ENCODE measurements around the gene GFAP. TPM values are rescaled to one million over a fixed set of nuclear protein-coding genes. Genes with fewer than 3 reads are reported as not detected.
A peak's percentile ranks its signal among the peaks of the same experiment; 100 is the strongest.

Gene GFAP
- total RNA-seq, 1 donor from 2014 or later, result 4.1 TPM

DNA sequence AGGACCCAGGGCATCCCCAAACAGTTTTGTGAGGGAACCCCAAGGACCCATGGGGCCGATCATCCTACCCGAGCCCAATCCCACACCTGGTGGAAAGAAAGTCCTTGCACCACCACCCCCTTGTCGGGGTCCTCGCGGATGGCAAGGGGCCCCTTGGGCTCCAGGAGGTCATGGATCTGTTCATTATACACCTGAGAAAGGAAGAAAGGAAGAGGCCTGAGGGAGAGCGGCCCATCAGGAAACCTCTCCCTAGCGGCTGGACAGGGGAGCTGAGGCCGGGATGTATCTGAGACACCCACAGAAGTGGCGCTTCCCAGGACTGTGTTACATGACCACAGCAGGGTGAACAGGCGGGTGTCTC is 19.4 kb upstream of the GFAP start:
- H3K36me3 ChIP-seq, result no peaks in the 10 kb centered on the region

DNA sequence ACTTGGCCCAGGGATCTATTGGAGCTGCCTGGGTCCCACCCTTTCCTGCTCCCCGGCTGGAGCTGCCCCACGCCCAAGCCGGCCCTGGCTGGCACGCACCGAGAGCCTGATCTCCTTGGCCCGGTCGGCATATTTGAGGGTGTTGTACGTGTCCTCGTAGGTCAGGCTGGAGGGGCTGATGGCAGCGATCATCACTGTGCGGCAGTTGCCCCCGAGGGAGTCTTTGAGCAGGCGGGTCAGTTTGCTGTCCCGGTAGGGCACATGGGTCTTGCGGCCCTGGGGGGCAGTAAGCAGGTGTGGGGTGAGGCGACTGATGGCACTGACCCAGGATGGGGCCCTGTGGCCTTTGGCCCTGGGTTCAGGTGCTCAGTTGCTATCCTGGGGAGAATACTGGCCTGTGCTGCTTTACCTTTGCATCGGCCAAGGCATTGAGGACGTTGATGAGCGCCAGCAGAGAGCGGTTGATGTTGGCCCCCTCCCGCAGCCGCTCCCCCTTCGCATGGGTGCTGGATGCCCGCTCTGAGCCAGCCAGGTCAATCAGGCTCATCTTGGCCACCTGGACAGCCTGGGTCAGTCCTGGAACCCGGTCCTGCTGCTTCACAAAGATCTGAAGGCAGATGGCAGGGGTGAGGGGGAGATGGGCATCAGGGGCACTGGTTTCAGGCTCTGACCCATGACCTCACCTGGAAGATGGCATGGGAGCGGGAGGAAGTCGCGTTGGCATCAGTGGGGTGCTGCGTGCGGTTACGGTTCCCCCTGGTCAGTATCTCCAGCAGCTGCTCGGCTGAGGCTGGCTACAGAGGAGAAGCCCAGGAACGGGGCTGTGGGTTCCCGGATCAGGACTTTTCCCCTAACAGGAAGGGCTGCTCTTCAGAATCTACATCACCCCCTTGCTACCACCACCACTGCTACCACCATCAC is 18.8 kb upstream of the GFAP start:
- Histone ChIP-seq H3K27me3 (ENCODE audit: low read depth) (no peaks in the 10 kb centered on the region), H3K4me1 (peaks cover 35% of the 10 kb centered on the region), H3K9me3 (replicated peaks) (peaks cover 10% of the 10 kb centered on the region), H3K4me3 (no peak overlapping the region), H3K27ac (replicated peaks) (no peak overlapping the region), H3K36me3 (no peaks in the 10 kb centered on the region)
- peak; percentile 13 for DNase-seq
- intact Hi-C loops (cut with micrococcal nuclease), result no loop called here
- TF ChIP-seq, protein P1, sequence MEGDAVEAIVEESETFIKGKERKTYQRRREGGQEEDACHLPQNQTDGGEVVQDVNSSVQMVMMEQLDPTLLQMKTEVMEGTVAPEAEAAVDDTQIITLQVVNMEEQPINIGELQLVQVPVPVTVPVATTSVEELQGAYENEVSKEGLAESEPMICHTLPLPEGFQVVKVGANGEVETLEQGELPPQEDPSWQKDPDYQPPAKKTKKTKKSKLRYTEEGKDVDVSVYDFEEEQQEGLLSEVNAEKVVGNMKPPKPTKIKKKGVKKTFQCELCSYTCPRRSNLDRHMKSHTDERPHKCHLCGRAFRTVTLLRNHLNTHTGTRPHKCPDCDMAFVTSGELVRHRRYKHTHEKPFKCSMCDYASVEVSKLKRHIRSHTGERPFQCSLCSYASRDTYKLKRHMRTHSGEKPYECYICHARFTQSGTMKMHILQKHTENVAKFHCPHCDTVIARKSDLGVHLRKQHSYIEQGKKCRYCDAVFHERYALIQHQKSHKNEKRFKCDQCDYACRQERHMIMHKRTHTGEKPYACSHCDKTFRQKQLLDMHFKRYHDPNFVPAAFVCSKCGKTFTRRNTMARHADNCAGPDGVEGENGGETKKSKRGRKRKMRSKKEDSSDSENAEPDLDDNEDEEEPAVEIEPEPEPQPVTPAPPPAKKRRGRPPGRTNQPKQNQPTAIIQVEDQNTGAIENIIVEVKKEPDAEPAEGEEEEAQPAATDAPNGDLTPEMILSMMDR (IDR thresholded peaks at IDR 0.05; ENCODE audit: borderline replicate concordance), result no peak

More for the DNA sequence above, 19.4 kb upstream of the GFAP start:
- Histone ChIP-seq H3K4me1 (peaks cover 38% of the 10 kb centered on the region), H3K9me3 (replicated peaks) (peaks cover 10% of the 10 kb centered on the region), H3K27ac (replicated peaks) (no peak overlapping the region), H3K27me3 (ENCODE audit: low read depth) (no peaks in the 10 kb centered on the region), H3K4me3 (no peak overlapping the region)
- TF ChIP-seq, protein P1 (IDR thresholded peaks at IDR 0.05; ENCODE audit: borderline replicate concordance), result no peak
- intact Hi-C loops (cut with micrococcal nuclease), result no loop called here
- no peak for DNase-seq

DNA sequence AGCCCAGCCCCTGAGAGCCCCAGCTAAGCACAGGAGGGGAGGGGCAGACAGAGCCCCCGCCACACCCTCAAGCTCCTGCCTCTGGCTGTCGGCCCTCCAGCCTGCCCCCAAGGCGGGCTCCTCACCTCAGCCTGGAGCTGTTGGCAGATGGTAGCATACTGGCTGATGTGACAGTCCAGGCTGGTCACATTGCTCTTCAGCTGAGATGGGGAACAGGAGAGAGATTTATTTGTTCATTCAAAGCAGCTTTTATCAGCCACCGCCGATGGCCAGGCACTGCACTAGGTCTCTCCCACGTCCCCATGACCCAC is 17.4 kb upstream of the GFAP start:
- H3K27me3 ChIP-seq (ENCODE audit: low read depth), result no peaks in the 10 kb centered on the region
- H3K36me3 ChIP-seq, result no peaks in the 10 kb centered on the region
- DNase-seq, result peak; percentile 13
- peaks cover 35% of the 10 kb centered on the region for H3K4me1 ChIP-seq
- intact Hi-C loops (cut with micrococcal nuclease), result no loop called here
- peak overlapping the region; percentile 6 for H3K4me3 ChIP-seq
- H3K9me3 ChIP-seq (replicated peaks), result no peaks in the 10 kb centered on the region
- H3K27ac ChIP-seq (replicated peaks), result peak overlapping the region; percentile 55
- TF ChIP-seq, protein P1 (IDR thresholded peaks at IDR 0.05; ENCODE audit: borderline replicate concordance), result no peak

DNA sequence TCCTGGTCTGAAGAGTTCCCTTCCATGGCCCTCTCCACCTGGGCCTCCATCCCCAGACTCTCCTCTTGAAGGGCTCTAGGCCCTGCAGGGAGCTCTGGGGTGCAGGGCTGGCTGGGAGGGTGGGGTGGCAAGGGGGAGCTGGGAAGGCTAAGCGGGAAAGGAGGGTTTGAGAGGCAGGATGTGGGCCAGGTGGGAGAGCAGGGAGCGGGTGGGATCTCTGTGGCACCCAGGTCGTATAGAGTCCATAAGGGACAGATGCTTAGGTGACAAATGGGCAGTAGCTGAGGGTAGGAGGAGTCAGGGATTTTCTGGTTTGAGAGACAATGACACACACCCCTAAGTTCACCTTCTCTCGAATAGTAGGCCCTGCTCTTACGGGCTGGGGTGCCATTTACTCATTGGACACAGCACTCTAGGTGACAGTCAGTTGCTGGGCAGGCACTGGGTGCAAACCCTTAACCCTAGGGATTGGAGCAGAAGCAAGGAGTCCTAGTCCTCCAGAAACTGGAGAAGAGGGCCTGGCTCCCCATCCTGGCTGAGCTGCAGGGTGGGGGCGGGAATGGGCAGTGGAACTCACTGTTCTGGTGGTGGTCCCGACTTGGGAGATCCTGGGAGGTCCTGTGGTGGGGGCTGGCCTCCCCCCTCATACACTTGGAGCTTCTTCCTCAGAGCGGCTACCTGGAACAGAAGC is 16.9 kb upstream of the GFAP start:
- Histone ChIP-seq H3K36me3 (no peaks in the 10 kb centered on the region), H3K4me3 (peak overlapping the region; percentile 6), H3K27me3 (ENCODE audit: low read depth) (no peaks in the 10 kb centered on the region), H3K27ac (replicated peaks) (peak overlapping the region; percentile 55), H3K9me3 (replicated peaks) (no peaks in the 10 kb centered on the region), H3K4me1 (peaks cover 37% of the 10 kb centered on the region)
- intact Hi-C loops (cut with micrococcal nuclease), result no loop called here
- peak; percentile 5 for DNase-seq
- TF ChIP-seq, protein P1 (IDR thresholded peaks at IDR 0.05; ENCODE audit: borderline replicate concordance), result no peak

DNA sequence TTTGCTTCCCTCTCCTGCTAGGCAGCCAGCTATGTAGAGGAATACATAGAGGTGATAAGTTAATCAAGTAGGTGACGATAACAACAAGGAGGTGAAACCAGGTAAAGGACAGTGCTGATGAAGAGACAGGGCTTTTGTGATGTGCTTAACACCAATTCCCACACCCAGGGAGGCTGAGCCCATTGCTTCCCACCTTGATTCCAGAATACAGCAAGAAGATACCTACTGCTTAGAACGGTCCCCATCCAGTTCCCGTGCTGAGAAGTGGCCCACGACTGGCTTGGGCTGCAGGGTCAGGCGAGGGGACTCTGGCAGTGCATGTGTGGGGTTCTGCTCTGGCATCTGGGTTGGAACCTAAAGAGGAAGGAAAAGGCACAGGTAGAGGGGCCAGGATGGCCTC is 16.1 kb upstream of the GFAP start:
- Histone ChIP-seq H3K27me3 (ENCODE audit: low read depth) (no peaks in the 10 kb centered on the region), H3K4me3 (no peak overlapping the region), H3K36me3 (no peaks in the 10 kb centered on the region), H3K27ac (replicated peaks) (peak overlapping the region; percentile 55), H3K9me3 (replicated peaks) (no peaks in the 10 kb centered on the region), H3K4me1 (peaks cover 43% of the 10 kb centered on the region)
- DNase-seq, result peak; percentile 1
- TF ChIP-seq, protein P1 (IDR thresholded peaks at IDR 0.05; ENCODE audit: borderline replicate concordance), result no peak
- intact Hi-C loops (cut with micrococcal nuclease), result no loop called here

Measured in left ventricle myocardium inferior (tissue), 1 donor.